Natural killer cell (primary cell): ENCODE data around the gene SNX5. TPM values are rescaled to one million over a fixed set of nuclear protein-coding genes. Genes with fewer than 3 reads are reported as not detected.
A peak's percentile ranks its signal among the peaks of the same experiment; 100 is the strongest.

ENCODE experiments used
- ATAC-seq, 3 donors: fragments of 150-1000 bp in 2 of 3; fragments of 200-7000 bp in 1 of 3; cut with Tn5 transposase; 1 replicate in 1 of 3; 2 replicates in 2 of 3; pipeline ENCODE4 v1.10.0; 2021; ENCODE audit warnings: mild to moderate bottlenecking in 2 of 3, moderate library complexity in 2 of 3
- DNase-seq, 2 donors: peaks; one replicate each; pipeline versions ENCODE4 v3.0.0 to v3.0.0-alpha.2; 2013 to 2021; ENCODE audit warnings: mixed read lengths in 1 of 2
- H3K27ac ChIP-seq: one replicate; pipeline ENCODE4 v1.5.1; 2013; ENCODE audit warnings: mild to moderate bottlenecking, low read length
- H3K27me3 ChIP-seq: one replicate; pipeline ENCODE4 v1.6.1; 2013; ENCODE audit warnings: low read length; ENCODE audit not compliant: control insufficient read depth, insufficient read depth
- H3K36me3 ChIP-seq: one replicate; pipeline ENCODE4 v1.6.1; 2013; ENCODE audit warnings: low read length; ENCODE audit not compliant: control insufficient read depth, insufficient read depth
- H3K4me1 ChIP-seq: one replicate; pipeline ENCODE4 v1.6.1; 2013; ENCODE audit warnings: low read length; ENCODE audit not compliant: control insufficient read depth, insufficient read depth
- H3K4me3 ChIP-seq: one replicate; pipeline ENCODE4 v1.5.1; 2013; ENCODE audit warnings: low read length
- H3K9me3 ChIP-seq: one replicate; pipeline ENCODE4 v1.6.1; 2013; ENCODE audit warnings: low read length; ENCODE audit not compliant: control insufficient read depth, insufficient read depth
- H3K27ac Mint-ChIP-seq, 2 donors: one replicate each; pipeline ENCODE4 v1.8.0; 2022; ENCODE audit warnings: mild to moderate bottlenecking in 2 of 2, mixed read lengths in 2 of 2, moderate library complexity in 1 of 2
- H3K27me3 Mint-ChIP-seq, 2 donors: one replicate each; pipeline ENCODE4 v1.8.0; 2022; ENCODE audit warnings: low read depth in 2 of 2, mixed read lengths in 2 of 2
- H3K36me3 Mint-ChIP-seq: one replicate; pipeline ENCODE4 v1.8.0; 2022; ENCODE audit warnings: mixed read lengths
- H3K4me1 Mint-ChIP-seq, 2 donors: one replicate each; pipeline ENCODE4 v1.8.0; 2022; ENCODE audit warnings: mixed read lengths in 2 of 2
- H3K4me3 Mint-ChIP-seq: one replicate; pipeline ENCODE4 v1.8.0; 2022; ENCODE audit warnings: mild to moderate bottlenecking, moderate library complexity, mixed read lengths
- H3K9me3 Mint-ChIP-seq, 2 donors: one replicate each; pipeline ENCODE4 v1.8.0; 2022; ENCODE audit warnings: mixed read lengths in 2 of 2
- CTCF ChIP-seq: fragments of 200-600 bp; IDR thresholded peaks from one replicate; pipeline ENCODE4 v1.8.0; 2022; ENCODE audit warnings: antibody characterized with exemption
- WGBS: methylation state at CpG from one replicate; pipeline ENCODE4 v1.1.7; 2013; ENCODE audit warnings: missing lambda C conversion rate; ENCODE audit not compliant: insufficient coverage; 5-methylcytosine and 5-hydroxymethylcytosine counted together
- intact Hi-C: fragments of 100-400 bp; cut with micrococcal nuclease; formaldehyde crosslinking; loops from one replicate; pipeline ENCODE4 v1.14.2; 2022
- total RNA-seq, 4 donors: library from RNA; stranded (reverse); fragments of 120-200 nt in 1 of 4; gene quantifications; one replicate each; pipeline versions ENCODE4 v1.2.3 to v1.2.4, GENCODE V29; 2013 to 2022

The SNX5 gene
- total RNA-seq, 3 donors from 2014 or later (not counting 1 experiment from before 2014, with no cell fraction given), result 62.3 to 85.4 (median 72.1) TPM

DNA sequence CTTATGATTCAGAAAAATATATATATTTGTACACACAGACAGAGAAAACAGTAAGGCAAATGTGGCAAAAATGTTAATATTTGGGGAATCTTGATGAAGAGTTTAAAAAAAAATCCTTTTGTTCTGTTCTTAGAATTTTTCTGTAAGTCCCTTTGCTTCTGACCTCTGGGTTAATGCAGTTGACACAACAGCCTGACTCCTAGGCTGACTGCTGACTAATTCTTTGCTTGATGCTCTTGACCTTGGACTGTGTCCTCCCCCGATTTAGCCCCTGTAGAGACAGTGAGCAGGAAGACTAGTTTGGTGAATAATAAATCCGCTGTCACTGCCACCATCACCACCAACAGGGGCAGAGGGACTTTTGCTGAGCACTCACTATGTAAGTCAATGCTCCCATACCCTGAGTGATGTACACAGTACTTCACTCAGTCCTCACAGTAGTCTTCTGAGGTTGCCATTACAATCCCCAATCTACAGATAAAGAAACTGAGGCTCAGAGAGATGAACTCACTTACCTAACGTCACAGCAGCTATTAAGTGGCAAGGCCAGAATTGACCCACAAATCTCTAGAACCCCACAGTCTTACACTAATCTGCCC, 71.7 kb downstream of the SNX5 start:
- peaks cover 3% of the 10 kb centered on the region for H3K27me3 ChIP-seq
- intact Hi-C loops, result no loop called here
- no peak for ATAC-seq

GRCh38 chr20:17896193-17896723, 72.3 kb downstream of the SNX5 start:
- 41% methylated on average over 9 of the region's 9 CpGs for WGBS
- Mint-ChIP-seq H3K4me3 (peak overlapping the region; percentile 72), H3K27ac (peak overlapping the region in 1 of 2 donors; percentile 75), H3K9me3 (no peaks in the 10 kb centered on the region), H3K27me3 (peaks cover 27 to 31% of the 10 kb centered on the region in 2 donors), H3K36me3 (peaks cover 5% of the 10 kb centered on the region), H3K4me1 (peaks cover 10 to 16% of the 10 kb centered on the region in 2 donors)
- no peak for ATAC-seq
- no peaks in the 10 kb centered on the region for H3K9me3 ChIP-seq
- peaks cover 15% of the 10 kb centered on the region for H3K4me1 ChIP-seq
- no peak overlapping the region for H3K27ac ChIP-seq
- TF ChIP-seq CTCF, result no peak
- no peak for DNase-seq
- no peaks in the 10 kb centered on the region for H3K36me3 ChIP-seq
- intact Hi-C loops, result no loop called here
- no peak overlapping the region for H3K4me3 ChIP-seq
- peaks cover 3% of the 10 kb centered on the region for H3K27me3 ChIP-seq

More for the DNA sequence above, 71.7 kb downstream of the SNX5 start:
- Mint-ChIP-seq H3K27me3 (peaks cover 25 to 27% of the 10 kb centered on the region in 2 donors), H3K27ac (no peak overlapping the region), H3K4me1 (peaks cover 10 to 16% of the 10 kb centered on the region in 2 donors), H3K4me3 (no peak overlapping the region), H3K36me3 (peaks cover 5% of the 10 kb centered on the region), H3K9me3 (no peaks in the 10 kb centered on the region)
- Histone ChIP-seq H3K4me1 (peaks cover 15% of the 10 kb centered on the region), H3K36me3 (no peaks in the 10 kb centered on the region), H3K27ac (no peak overlapping the region), H3K4me3 (no peak overlapping the region), H3K9me3 (no peaks in the 10 kb centered on the region)
- no peak for DNase-seq
- WGBS, result 80% methylated on average over 3 of the region's 3 CpGs
- TF ChIP-seq CTCF, result no peak

DNA sequence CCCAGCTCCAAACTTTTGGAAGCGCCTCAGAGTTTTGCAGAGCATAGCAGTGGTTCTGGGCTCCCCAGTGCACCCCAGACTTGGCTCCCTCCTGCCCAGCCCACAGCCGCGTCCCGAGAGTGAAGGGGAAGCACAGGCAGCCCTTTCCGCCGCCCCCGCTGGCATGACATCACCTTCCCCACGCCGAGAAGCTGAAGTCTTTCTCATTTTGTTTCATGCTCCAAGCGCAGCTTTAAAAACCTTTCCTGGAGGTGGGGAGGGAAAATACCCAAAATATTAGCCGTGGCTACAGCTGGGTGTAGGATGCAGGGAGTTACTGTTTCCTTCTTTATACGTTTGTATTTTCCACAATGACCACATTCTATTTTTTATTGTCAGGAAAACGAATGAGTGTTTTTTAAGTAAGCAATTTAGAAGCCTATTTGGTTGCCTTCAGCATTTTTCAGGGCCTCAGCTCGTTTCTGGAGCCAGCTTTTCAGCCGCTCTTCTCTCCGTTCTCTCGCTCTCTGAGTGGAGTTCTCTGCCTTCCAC, 72.9 kb downstream of the SNX5 start:
- no peak for TF ChIP-seq CTCF
- WGBS, result 22% methylated on average over 15 of the region's 17 CpGs
- Mint-ChIP-seq H3K27ac (peak overlapping the region in 1 of 2 donors; percentile 75), H3K9me3 (no peaks in the 10 kb centered on the region), H3K4me1 (peaks cover 10 to 16% of the 10 kb centered on the region in 2 donors), H3K36me3 (peaks cover 5% of the 10 kb centered on the region), H3K27me3 (peaks cover 27 to 33% of the 10 kb centered on the region in 2 donors), H3K4me3 (peak overlapping the region; percentile 72)
- H3K36me3 ChIP-seq, result no peaks in the 10 kb centered on the region
- ATAC-seq, result peak; percentile 67 to 79 (median 67)
- H3K27ac ChIP-seq, result no peak overlapping the region
- H3K9me3 ChIP-seq, result no peaks in the 10 kb centered on the region
- peak in 1 of 2 donors; percentile 38 for DNase-seq
- peaks cover 15% of the 10 kb centered on the region for H3K4me1 ChIP-seq
- H3K4me3 ChIP-seq, result peak overlapping the region; percentile 22
- peaks cover 3% of the 10 kb centered on the region for H3K27me3 ChIP-seq
- intact Hi-C loops, result no loop called here
